ENCODE results near the gene ATP6V0B. TPM values are rescaled to one million over a fixed set of nuclear protein-coding genes. Genes with fewer than 3 reads are reported as not detected.

ATP6V0B gene
- total and polyA plus RNA-seq, 4 donors: 69.5 to 277 (median 129) TPM

DNA sequence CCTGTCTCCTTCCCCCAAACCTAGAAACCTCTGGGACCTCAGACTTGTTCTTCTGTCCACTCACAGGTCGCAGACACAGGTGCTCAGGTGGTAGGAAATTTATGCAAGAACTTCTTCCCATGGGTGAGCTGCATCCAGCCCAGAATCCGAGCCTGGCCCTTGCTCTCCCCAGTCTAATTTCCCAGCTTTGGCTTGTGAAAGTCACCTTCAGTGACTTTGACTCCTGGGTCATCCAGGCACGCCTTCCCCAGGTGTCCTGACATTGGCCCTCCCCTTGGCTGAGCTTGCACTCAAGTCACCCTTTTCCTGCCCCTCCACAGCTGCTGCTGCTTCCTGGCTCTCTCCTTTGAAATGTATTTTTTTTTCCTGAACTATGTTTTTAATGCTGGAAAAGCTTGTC is 21.4 kb upstream of the ATP6V0B start (continued):
- TF ChIP-seq CTCF (IDR thresholded peaks at IDR 0.05; ENCODE audit: low read depth, low read length, missing input control) (no peak), NR2F2 (IDR thresholded peaks at IDR 0.05) (no peak), MAX (IDR thresholded peaks at IDR 0.05) (no peak), SP1 (IDR thresholded peaks at IDR 0.05) (no peak), FOXA1 (IDR thresholded peaks at IDR 0.05) (no peak), ATF3 (IDR thresholded peaks at IDR 0.05) (no peak), EGR1 (IDR thresholded peaks at IDR 0.05; ENCODE audit: low read depth in 2 of 2) (no peak), JUND (IDR thresholded peaks at IDR 0.05) (no peak), HNF4G (IDR thresholded peaks at IDR 0.05) (no peak)

DNA sequence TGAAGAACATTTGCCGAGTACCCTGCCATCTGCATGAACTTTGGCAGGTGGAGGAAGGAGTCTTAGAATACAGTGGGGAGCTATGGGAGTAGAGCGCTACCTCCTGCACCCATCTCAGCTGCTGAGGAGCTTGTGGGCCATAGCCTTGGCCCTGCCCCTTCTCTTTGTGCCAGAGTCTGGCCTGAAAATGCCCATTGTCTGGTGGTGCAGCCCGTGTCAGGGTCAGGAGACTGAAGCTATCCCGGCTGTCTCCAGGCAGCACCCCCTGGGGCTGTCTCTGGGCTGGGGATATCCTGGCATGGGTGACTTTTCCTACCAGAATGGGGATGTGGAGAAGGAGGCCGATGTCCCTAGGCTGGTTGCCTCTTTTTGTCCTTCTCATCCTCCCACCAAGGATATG is 20.7 kb upstream of the ATP6V0B start:
- 95% methylated on average over 5 of the region's 5 CpGs for WGBS
- H3K27ac ChIP-seq (ENCODE audit: low read depth in 1 of 2, low read length in 2 of 2): no peak overlapping the region
- H3K36me3 ChIP-seq (ENCODE audit: control insufficient read depth in 4 of 4, insufficient read depth in 3 of 4, low read depth in 1 of 4, low read length in 3 of 4): peaks cover 2 to 33% (median 8%) of the 10 kb centered on the region in 4 donors
- H3K9ac ChIP-seq (ENCODE audit: low read depth in 1 of 2, low read length in 2 of 2): no peak overlapping the region
- H3K4me1 ChIP-seq (ENCODE audit: control insufficient read depth in 4 of 4, insufficient read depth in 4 of 4, low read length in 3 of 4): no peaks in the 10 kb centered on the region
- TF ChIP-seq ATF3 (IDR thresholded peaks at IDR 0.05): no peak
- no peak for TF ChIP-seq NR2F2 (IDR thresholded peaks at IDR 0.05)
- TF ChIP-seq REST (IDR thresholded peaks at IDR 0.05): no peak
- no peak for TF ChIP-seq FOXA2 (IDR thresholded peaks at IDR 0.05)
- no peak for TF ChIP-seq RAD21 (IDR thresholded peaks at IDR 0.05)
- no peak for TF ChIP-seq HNF4G (IDR thresholded peaks at IDR 0.05)
- no peak for TF ChIP-seq GABPA (IDR thresholded peaks at IDR 0.05 in 1 of 2, conservative IDR thresholded peaks at IDR 0.05 in 1 of 2)
- TF ChIP-seq RXRA (IDR thresholded peaks at IDR 0.05): no peak
- TF ChIP-seq HNF4A (conservative IDR thresholded peaks at IDR 0.05): no peak
- no peak for DNase-seq (ENCODE audit: low spot score)
- no peaks in the 10 kb centered on the region for H3K9me3 ChIP-seq (ENCODE audit: control insufficient read depth in 4 of 4, low read length in 3 of 4)
- no peak overlapping the region for H3K4me3 ChIP-seq (ENCODE audit: low read depth in 1 of 3, low read length in 3 of 3)
- H3K27me3 ChIP-seq (ENCODE audit: control insufficient read depth in 4 of 4, insufficient read depth in 4 of 4, low read length in 3 of 4): no peaks in the 10 kb centered on the region

GRCh38 chr1:43956234-43956633 is 18.5 kb upstream of the ATP6V0B start:
- Histone ChIP-seq H3K36me3 (ENCODE audit: control insufficient read depth in 4 of 4, insufficient read depth in 3 of 4, low read depth in 1 of 4, low read length in 3 of 4) (peaks cover 2 to 47% (median 14%) of the 10 kb centered on the region in 4 donors), H3K27me3 (ENCODE audit: control insufficient read depth in 4 of 4, insufficient read depth in 4 of 4, low read length in 3 of 4) (no peaks in the 10 kb centered on the region), H3K4me1 (ENCODE audit: control insufficient read depth in 4 of 4, insufficient read depth in 4 of 4, low read length in 3 of 4) (no peaks in the 10 kb centered on the region), H3K9me3 (ENCODE audit: control insufficient read depth in 4 of 4, low read length in 3 of 4) (no peaks in the 10 kb centered on the region), H3K27ac (ENCODE audit: low read depth in 1 of 2, low read length in 2 of 2) (no peak overlapping the region), H3K4me3 (ENCODE audit: low read depth in 1 of 3, low read length in 3 of 3) (no peak overlapping the region), H3K9ac (ENCODE audit: low read depth in 1 of 2, low read length in 2 of 2) (no peak overlapping the region)
- no peak for DNase-seq (ENCODE audit: low spot score)
- TF ChIP-seq MAX (IDR thresholded peaks at IDR 0.05): no peak
- TF ChIP-seq FOXA2 (IDR thresholded peaks at IDR 0.05): no peak
- no peak for TF ChIP-seq YY1 (IDR thresholded peaks at IDR 0.05)
- WGBS: 97% methylated on average over 8 of the region's 8 CpGs

Measured in liver (tissue), 9 donors.